SK-N-MC (cell line): ENCODE measurements around the gene NVL.

ENCODE experiments used
- EZH2 ChIP-seq: fragments of 200-600 bp; sonication (generic); IDR thresholded peaks from one replicate; pipeline ENCODE4 v1.6.1; 2017; ENCODE audit warnings: antibody characterized with exemption
- POLR2AphosphoS5 ChIP-seq: IDR thresholded peaks from 2 replicates; pipeline ENCODE4 v1.6.1; 2012; ENCODE audit warnings: mild to moderate bottlenecking, low read depth, low read length, borderline replicate concordance

DNA sequence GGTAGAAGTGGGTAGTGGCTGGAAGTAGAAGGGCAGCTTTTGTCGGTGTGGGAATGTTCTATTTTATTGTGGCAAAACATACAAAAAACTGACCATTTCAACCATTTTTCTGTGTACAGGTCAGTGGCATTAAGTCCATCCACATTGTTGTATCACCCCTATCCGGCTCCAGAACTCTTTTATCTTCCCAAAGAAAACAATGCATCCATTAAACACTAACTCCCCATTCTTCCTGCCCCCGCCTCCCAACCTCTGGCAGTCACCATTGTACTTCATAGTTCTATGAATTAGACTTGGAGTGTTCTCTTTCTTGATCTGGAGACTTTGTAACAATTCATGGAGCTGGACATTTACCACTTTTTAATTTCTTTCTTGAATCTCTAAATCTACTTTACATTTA, 91.2 kb downstream of the NVL start:
- TF ChIP-seq EZH2 (no peak), POLR2AphosphoS5 (no peak)
